ENCODE data around the gene CD99. TPM values are rescaled to one million over a fixed set of nuclear protein-coding genes. Genes with fewer than 3 reads are reported as not detected.

CD99 gene
- total and polyA plus RNA-seq, 9 of the 15 experiments (the other 6 are each of a cell fraction or from before 2014, with no cell fraction given): 5.0 to 55.3 (median 34.5) TPM

GRCh38 chrX:2665387-2666304 is 25.4 kb upstream of the CD99 start (continued):
- TF ChIP-seq ZMIZ1 (IDR thresholded peaks at IDR 0.05; ENCODE audit: low read depth in 2 of 2, low read length in 2 of 2) (no peak), VEZF1 (CRISPR knock-in tag; IDR thresholded peaks at IDR 0.05) (no peak), PHB2 (IDR thresholded peaks at IDR 0.05; ENCODE audit: low read depth) (no peak), MYBL2 (IDR thresholded peaks at IDR 0.05; ENCODE audit: low read depth) (no peak), MYBL2 (CRISPR knock-in tag; IDR thresholded peaks at IDR 0.05; ENCODE audit: borderline replicate concordance) (no peak), ZNF41 (CRISPR knock-in tag; conservative IDR thresholded peaks at IDR 0.05) (peak; percentile 60; the same call in 1 of the 2 replicates), BDP1 (IDR thresholded peaks at IDR 0.05; ENCODE audit: insufficient read depth, insufficient read length) (no peak), PTTG1 (tag; IDR thresholded peaks at IDR 0.05; ENCODE audit: low read depth) (no peak), POLR3G (IDR thresholded peaks at IDR 0.05; ENCODE audit: extremely low read depth, insufficient read length, insufficient replicate concordance) (no peak)
